Stimulated activated CD8-positive, alpha-beta memory T cell treated with anti-CD3 and anti-CD28 coated beads, Interleukin-7, amount 100 ng/mL, for 48 hours (primary cell): ENCODE results near the gene CDT1.

Experiments used
- DNase-seq, 2 donors: peaks; one replicate each; pipeline ENCODE4 v3.0.0-alpha.2; 2020; ENCODE audit warnings: low read depth in 1 of 2; ENCODE audit errors: extremely low read depth in 1 of 2

CDT1 gene

GRCh38 chr16:88835383-88835782 lies 31.8 kb downstream of the CDT1 start:
- no peak for DNase-seq

GRCh38 chr16:88835818-88836217 lies 32.2 kb downstream of the CDT1 start:
- DNase-seq: no peak

GRCh38 chr16:88836791-88837190 lies 33.2 kb downstream of the CDT1 start:
- DNase-seq: no peak

GRCh38 chr16:88837806-88838205 lies 34.2 kb downstream of the CDT1 start:
- no peak for DNase-seq

GRCh38 chr16:88838566-88838965 lies 35.0 kb downstream of the CDT1 start:
- no peak for DNase-seq

- DNase-seq: no peak
Measured at GRCh38 chr16:88839026-88839529, 35.5 kb downstream of the CDT1 start.

GRCh38 chr16:88839745-88840599 lies 36.4 kb downstream of the CDT1 start:
- no peak for DNase-seq

GRCh38 chr16:88840600-88841215 lies 37.1 kb downstream of the CDT1 start:
- DNase-seq: no peak

- DNase-seq: no peak
Measured at GRCh38 chr16:88841521-88842307, 38.1 kb downstream of the CDT1 start.

- no peak for DNase-seq
Measured at GRCh38 chr16:88842308-88842756, 38.7 kb downstream of the CDT1 start.

- DNase-seq: no peak
Measured at GRCh38 chr16:88842806-88843205, 39.2 kb downstream of the CDT1 start.

- DNase-seq: no peak
Measured at GRCh38 chr16:88843256-88843655, 39.7 kb downstream of the CDT1 start.

GRCh38 chr16:88844419-88845036 lies 40.9 kb downstream of the CDT1 start:
- no peak for DNase-seq

GRCh38 chr16:88846088-88846487 lies 42.5 kb downstream of the CDT1 start:
- DNase-seq: no peak

GRCh38 chr16:88847654-88848053 lies 44.1 kb downstream of the CDT1 start:
- DNase-seq: no peak

- DNase-seq: no peak
Measured at GRCh38 chr16:88848557-88848956, 45.0 kb downstream of the CDT1 start.

GRCh38 chr16:88850531-88851199 lies 47.1 kb downstream of the CDT1 start:
- no peak for DNase-seq

GRCh38 chr16:88851616-88852015 lies 48.0 kb downstream of the CDT1 start:
- no peak for DNase-seq

- DNase-seq: no peak
Measured at GRCh38 chr16:88853325-88853941, 49.8 kb downstream of the CDT1 start.
